HG03025 (cell line): Measurements from ENCODE around the gene LEF1.

Experiments
- ATAC-seq: cut with Tn5 transposase; IDR thresholded peaks from one replicate; pipeline ENCODE4 v1.9.1; 2021; ENCODE audit warnings: mild to moderate bottlenecking, moderate library complexity; ENCODE audit not compliant: unreplicated experiment, low FRiP score

The LEF1 gene

DNA sequence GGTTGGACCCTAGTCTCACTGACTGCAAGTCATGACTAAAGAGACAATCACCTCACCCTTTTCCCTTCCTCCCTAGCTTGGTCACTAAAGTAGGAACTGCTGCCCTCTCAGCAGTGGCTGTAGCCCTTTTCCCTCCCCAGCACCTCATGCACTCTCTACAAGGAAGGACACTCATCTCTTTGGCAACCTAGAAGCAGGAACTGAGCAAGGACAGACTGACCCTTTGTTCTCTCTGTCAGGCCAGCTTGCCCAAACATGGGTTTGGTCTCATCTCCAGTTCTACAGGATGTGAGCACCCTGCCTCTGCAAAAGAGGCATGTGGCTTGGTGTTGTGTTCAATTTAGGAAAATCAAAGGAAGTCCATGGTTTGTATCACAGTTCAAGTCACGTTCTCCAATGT lies 15.8 kb downstream of the LEF1 start:
- ATAC-seq: no peak

DNA sequence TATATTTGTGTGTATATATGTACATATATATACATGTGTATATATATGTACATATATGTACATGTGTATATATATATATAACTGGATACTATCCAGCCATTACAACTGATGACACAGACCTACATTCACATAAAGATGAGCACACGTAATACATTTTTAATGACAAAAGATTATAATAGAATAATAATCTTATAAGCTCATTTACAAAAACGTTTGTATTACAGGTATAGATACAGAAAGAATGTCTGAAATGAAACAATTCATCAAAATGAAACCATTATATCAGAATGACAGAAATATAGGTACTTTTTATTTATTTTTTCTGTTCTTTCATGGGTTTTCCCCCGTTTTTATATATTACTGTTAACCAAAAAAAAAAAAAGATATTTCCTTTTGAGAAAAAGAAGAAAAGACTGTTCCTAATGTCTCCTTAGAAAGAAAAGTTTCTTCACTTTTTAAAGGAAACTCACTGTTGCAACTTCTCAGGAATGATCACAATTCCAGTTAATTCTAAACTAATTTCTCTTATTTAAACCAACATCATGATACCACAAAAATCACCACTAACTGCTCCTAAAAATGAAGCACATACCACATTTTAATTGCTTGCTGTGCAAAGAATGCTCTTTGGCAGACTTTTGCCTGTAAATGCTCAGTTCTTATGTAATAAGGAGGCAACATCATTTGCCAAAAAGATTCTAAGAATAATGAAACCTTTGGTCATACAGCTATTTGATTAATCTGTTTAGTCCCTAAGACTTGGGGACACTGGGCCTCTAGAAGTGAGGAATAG lies 18.9 kb downstream of the LEF1 start:
- ATAC-seq: no peak

DNA sequence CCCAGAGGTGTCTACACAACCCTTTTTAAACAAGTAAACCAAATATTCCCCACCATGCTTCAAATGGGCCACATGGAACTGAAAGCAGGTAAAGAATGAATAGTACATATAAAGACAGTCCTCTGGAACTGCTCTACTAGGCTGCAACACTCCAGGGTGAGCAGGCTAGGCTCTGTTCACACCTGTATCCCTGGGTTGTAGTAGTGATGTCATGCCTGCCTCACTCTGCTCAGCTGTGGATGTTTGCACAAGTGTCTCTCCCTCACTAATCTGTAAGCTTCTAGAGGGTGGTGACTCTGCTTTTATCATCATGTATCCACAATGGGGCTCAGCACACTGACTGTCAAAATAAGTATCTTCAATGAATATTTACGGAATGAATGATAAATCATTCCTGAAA lies 20.4 kb downstream of the LEF1 start:
- no peak for ATAC-seq

DNA sequence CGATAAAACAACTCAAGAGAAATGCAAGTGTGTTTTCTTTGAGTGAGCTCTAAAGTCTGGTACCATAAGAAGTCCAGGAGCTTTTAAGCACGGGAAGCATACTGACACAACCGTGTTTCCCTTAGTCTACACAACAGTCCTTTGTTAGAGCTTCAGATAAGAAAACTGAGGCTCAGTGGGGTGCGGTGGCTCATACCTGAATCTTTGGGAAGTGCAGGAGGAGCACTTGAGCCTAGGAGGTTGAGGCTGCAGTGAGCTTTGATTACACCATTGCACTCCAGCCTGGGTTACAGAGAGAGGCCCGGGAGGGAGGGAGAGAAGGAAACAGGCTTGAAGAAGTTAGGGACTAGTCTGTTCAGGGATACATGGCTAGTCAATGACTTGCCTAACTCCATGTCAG lies 21.9 kb downstream of the LEF1 start:
- ATAC-seq: no peak

DNA sequence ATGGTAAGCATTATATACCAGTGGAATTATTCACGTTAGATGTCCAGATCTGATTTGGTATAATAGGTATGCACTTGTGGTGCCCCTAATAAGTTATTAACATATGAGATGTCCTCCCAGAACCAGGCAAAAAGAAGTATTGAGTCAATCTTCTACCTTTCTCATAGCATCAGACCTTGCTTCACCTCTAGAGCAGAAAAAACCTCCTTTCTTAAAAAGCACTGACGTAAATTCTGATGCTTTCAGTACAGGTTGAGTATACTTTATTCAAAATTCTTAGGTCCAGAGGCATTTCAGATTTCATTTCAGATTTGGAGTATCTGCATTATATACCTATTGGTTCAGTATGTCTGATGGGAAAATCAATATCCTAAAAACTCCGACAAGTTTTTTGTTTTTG lies 22.4 kb downstream of the LEF1 start:
- no peak for ATAC-seq

DNA sequence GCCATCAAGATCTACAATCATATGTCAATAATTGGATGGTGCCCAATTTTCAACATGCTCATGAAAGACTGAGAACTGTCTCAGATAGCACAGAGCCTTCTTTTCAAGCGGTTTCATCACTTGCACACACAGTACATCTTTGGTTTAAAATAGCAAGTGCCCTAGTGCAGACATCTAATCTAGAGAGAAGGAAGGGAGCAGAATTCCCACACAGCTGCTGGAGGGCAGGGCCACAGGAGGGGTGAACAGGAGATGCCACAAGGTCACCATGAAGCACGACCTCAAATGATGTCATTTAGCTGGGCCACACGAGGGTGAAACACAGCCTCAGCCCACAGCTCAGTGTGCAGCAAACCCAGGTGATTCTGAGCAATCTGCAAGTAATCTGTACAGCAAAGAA lies 24.3 kb downstream of the LEF1 start:
- no peak for ATAC-seq

DNA sequence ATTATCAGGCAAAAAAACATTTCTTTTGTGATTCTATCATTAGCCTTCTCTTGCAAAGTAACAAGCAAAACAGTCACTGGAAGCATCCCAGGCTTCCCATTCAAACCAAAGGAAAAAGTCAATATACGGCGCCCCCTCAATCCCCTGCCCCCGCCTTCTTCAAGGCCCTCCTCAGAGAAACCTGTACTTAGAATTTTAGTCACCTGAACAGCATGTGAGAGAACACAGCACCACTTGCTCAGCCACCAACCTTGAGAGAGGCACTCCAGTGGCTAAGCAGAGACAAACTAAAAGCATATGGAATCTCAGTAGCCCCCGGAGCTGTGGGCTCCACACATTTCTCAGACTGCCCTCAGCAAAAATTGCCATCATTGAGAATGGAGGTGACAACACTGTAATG lies 25.2 kb downstream of the LEF1 start:
- no peak for ATAC-seq

DNA sequence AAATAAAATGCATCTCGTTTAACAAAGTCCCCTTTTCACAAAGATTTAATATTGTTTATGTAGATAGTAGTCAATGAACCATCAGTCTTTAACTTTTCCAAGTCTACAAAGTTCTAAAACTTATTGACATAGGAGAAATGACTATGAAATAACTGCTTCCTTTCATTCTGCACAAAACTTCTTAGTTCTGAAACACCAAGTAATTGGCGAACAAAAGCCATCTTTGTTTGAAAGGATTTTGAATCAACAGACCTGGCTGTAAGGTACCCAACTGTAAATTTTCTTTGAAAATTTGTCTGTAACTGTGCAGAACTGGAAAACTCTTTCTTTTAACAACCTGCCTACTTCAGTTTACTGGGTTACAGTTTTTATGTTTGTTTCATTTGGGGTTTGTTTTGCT lies 25.9 kb downstream of the LEF1 start:
- ATAC-seq: no peak

DNA sequence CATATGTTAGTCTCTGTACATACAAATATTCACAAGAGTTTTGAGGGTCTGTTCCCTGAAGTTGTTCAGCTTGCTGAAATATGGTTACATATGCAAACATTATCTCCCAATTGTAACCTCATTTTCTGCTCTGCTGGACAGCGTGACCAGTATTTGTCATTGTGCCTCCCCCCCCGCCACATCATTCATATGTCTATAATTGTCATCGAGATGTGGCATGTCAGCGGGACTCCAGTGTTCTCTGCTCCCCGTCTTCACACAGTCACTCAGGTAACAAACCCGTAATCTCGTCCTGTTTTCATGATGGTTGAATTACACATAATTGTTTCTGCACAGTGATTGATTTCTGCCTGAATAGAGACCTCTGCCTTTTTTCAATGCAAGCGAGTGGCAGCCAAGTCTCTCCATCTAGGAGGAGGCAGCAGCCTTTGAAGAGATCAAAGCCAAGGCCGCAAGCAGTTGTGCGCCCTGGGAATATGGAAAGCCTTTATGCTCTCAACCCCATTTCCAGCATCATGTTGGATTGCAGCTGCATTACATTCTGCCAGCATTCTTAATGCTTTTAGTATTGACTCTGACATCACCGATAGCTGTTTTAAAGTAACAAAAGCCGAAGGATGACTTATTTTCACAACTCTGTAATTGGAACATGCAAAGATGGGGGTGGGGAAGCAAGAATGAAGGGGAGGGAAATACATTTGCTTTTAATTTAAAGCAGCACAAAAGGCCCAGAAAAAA lies 27.4 kb downstream of the LEF1 start:
- no peak for ATAC-seq

DNA sequence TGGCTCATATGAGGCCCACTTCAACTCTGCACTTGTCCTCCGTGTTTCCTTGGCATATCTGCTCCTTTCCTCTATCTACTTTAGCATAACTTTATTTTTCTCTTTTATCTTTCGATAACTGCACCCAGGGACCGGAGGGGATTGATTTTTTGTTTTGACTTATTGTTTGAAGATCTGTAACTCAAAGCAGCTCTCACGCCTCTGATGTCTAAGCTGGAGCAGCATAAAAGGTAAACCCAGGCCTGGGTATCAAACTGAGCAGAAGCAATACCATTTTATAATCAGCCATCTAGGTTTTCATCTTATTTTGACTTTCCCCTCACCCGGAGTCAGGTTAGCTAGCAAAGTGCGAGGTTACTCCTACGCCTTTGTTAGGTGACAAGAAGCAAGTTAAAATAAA lies 28.4 kb downstream of the LEF1 start:
- ATAC-seq: no peak

DNA sequence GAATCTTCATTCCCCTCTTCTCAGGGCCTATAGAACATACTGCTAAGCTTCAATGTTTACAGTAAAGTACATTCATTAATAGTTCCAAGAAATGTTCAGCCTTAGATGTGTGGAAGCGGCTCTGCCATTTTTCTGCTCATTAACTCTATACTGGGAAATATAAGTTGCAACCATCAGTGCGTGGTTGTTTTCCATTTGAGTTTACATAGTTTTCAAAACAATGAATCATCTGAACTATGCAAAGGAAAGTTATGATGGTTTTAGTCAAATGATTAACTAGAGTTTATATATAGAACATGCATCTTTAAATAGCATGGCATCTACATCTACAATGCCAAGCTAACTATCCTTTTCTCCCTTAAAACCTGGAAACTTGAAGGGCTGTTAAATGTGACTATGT lies 29.6 kb downstream of the LEF1 start:
- no peak for ATAC-seq

DNA sequence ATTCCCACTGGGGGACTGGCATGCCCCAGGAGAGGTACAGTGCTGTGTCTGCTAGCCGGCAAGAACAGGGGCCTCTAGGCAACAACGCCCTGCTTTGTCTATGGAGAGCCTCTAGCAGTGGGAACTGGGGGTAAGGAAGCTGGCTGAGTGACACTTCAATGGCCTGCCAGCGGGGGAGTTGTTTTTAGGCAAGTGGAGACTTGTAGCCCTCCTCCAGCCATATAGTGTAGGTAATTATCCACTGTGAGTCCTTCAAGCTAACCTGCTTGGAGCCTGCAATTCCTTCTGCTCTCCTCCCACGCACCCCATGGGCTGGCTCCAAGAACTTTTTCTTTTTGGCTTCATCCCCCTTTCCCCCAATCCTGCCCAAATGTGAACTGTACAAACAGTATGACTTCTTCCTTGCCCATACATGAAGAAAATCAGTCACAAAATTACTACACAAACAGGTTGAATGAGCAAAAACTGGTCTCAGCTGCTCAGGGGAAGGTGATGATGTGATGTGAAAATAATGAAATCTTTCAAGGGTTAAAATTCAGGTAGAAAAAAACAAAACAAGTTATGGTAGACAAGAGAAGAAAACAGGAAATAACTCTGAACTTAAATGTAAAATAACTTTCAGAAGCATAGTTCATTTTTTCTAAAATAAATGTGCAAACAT lies 33.1 kb downstream of the LEF1 start:
- ATAC-seq: no peak

DNA sequence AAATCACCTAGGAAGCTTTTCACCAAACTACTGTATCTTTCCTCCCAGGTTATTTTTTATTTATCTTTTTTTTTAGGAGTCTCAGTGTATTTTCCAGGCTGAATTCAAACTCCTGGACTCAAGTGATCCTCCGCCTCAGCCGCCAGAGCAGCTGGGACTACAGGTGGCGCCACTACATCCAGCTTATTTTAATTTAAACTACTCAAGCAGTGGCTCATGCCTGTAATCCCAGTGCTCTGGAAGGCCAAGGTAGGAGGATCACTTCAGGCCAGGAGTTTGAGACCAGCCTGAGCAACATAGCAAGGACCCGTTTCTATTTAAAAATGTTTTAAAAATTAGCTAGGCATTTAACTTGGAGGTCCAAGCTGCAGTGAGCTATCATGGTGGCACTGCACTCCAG lies 37.8 kb downstream of the LEF1 start:
- no peak for ATAC-seq

DNA sequence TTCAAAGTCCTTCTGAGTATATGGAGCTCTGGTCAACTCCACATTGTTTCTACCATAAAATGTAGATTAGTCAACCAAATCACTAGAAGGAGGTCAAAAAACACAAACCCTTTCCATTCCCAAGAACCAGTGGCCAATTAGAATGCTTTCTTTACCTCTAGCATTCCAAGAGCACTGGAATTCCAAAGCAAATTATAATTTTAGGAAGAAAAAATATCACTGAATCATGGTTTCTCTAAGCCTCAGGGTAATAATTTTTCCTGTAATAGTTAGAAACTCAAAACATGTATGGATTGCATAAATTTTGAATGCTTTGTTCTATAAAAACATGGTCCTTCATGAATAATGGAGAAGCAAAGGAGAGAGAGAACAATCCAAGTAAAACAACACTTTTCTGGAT lies 39.5 kb downstream of the LEF1 start:
- ATAC-seq: no peak

DNA sequence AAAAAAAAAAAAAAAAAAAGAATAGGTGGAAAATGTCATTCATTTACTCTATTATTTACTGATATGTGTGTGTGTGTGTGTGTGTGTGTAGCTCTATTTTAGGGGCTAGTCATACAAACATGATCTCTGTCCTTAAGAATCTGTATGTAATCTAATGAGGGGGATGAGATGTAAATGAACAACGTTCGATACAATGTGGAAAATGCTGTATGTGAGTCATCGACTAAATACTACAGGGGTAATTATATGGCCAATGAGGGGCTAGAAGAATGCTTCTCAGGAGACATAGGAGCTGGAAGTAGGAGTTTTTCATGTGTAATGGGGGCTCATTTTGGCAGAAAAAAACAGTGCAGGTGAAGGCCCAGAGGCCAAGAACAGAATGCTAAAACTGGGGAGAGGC lies 41.9 kb downstream of the LEF1 start:
- ATAC-seq: no peak

DNA sequence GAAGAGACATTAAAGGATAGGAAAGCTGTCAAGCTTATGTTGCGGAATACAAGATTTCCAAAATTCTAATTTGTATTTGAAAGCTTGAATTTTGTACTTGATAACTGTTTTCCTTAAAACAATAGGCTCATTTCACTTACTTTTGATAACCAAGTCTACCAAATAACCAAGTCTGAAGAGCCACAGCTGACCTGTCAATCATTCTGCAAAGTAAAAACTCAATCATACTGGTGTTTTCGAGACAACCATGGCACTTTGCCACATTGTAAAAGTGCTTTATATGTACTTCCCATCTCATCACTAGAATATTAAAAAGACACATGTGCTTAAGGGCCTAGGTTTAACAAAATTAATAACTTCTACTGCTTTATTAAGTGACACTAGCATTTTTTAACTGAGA lies 47.9 kb downstream of the LEF1 start:
- ATAC-seq: no peak

DNA sequence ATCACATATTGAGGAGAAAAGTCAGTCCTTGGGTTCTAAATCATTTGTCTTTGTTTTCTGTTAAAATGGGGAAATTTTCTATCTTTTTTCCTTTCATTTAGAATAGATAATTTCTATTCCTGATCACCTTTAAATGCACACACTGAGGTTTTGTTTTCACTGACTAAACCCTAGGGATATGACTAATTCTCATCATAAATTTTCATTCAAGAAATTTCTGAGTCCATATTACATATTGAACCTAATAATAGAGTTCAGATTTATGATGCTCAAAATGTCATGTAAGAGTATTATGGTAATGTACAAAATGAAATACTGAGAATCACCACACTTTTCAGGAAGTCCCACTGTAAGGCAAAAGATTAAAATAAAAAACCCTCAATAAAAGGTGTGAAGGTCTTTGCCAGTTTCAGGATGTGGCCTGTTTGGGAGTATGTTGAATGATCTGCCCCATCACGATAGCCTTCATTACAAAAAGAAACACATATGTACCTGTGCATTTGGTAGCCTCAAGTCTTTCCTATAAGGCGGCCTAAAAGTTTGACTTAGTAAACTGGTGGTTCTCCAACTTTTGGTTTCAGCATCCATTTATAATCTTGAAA lies 49.4 kb downstream of the LEF1 start:
- no peak for ATAC-seq

DNA sequence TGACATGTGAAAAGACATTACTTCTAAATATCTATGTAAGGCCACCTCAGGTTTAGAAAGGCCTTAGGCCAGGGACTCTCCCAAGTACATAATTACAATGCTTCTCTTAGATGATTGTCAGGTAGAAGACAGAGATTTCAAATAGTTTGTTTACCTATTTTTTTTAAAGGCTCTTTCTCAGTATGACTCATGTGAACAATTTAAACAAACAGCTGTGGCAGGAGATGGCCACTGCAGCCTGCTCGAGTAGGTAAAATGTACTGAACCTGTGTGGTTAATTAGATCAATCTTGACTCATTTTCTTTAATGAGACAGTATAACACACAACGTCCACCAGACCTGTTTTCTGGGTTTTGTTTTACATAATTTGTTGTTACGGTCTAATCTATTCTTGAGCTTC lies 50.2 kb downstream of the LEF1 start:
- peak; percentile 92 for ATAC-seq

DNA sequence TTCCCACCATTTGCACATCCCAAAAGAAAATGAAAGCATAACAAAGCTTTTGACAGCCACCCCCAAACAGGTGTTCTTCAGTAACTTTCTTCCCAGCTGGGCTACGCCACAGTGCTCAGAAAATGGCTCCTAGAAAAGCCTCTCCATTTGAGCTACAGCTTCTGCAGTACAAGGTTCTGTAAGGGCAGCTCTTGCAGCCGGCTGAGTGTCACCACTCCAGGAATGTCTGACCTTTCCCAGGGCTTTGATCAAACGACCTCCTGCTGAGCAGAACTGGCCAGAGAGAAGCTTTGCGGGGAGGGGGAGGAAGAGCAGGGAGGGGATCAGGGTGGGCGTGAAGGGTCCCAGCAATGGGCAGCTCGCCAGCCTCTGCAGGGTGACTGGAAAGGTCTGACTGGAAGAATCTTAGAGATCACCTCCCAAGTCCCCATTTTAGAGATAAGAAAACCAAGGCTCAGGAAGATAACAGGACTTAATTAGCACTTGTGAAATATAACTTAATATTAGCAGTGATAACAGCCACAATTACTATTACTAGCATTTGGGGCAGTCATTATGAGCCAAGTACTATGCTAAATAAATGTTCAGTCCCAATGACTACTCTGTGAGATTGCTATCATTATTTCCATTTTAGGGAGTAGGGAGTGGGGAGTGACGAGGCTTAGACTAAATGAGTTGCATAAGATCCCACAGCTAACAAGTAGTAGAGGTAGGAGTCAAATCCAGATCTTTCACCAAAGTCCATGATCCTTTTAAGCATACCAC lies 51.1 kb downstream of the LEF1 start:
- no peak for ATAC-seq

DNA sequence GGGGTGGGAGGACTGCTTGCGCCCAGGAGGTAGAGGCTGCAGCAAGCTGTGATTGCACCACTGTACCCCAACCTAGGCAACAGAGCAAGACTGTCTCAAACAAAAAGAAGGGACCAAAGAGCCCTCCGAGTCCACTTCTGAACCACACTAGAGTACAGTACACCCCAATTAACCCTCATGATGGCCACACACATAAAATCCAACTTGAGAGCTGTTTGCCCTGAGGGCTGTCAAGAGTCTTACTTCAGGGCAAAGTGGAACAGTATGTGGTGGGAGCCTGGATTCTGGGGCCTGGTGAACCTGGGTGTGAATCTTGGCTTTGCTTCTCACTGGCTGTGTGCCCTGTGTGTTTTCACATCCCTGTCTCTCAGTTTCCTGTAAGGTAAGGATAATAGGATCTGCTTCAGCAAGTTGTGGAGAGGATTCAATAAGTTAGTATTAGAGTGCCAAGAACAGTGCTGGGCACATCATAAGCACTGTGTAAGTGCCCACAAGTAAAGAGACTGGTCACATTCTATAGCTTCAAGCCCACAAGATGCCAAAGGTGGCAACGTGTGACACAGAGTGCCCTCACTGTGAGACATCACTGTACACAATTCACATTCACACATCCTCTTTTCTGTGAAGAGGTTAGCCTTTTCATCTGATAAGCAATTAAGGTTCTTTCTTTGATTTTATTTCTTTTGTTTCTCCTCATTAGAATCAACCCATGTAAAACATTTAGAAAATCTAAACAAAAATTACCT lies 52.1 kb downstream of the LEF1 start:
- no peak for ATAC-seq
